ENCODE results near the gene SNHG17. TPM values are rescaled to one million over a fixed set of nuclear protein-coding genes. Genes with fewer than 3 reads are reported as not detected.
"Not testable (repeated sequence)": the region's sequence is repeated elsewhere in the genome, so short reads cannot be mapped to it uniquely, and the experiment has no call there.

Gene SNHG17
- total RNA-seq, 4 donors from 2014 or later = 17.9 to 37.7 (median 28.0) TPM

DNA sequence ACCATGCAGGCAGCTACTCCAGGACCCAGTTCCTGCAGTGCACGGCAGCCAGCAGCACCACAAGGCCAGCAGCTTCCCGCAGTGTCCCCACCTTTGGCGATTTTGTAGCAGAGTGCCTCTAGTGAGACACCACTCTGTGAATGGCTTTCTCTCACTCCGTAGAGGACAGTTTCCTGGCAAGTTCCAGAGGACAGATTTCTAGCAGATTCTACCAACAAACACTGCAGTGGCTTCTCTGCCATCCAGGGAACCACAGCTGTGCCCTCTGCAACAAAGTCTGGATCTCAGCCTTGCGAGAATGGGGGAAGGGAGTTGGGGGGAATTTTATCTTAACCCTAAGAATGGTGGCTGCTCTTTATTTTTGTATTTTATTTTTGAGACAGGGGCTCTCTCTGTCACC is 28.7 kb downstream of the SNHG17 start:
- Histone ChIP-seq H3K27ac (no peak overlapping the region), H3K4me1 (no peaks in the 10 kb centered on the region), H3K36me3 (peaks cover 0 to 12% (median 0%) of the 10 kb centered on the region in 3 donors), H3K27me3 (no peaks in the 10 kb centered on the region), H3K4me3 (no peak overlapping the region), H3K9me3 (no peaks in the 10 kb centered on the region)
- DNase-seq = no peak
- intact Hi-C loops (cut with DNase I) = no loop called here
- TF ChIP-seq, protein P1, sequence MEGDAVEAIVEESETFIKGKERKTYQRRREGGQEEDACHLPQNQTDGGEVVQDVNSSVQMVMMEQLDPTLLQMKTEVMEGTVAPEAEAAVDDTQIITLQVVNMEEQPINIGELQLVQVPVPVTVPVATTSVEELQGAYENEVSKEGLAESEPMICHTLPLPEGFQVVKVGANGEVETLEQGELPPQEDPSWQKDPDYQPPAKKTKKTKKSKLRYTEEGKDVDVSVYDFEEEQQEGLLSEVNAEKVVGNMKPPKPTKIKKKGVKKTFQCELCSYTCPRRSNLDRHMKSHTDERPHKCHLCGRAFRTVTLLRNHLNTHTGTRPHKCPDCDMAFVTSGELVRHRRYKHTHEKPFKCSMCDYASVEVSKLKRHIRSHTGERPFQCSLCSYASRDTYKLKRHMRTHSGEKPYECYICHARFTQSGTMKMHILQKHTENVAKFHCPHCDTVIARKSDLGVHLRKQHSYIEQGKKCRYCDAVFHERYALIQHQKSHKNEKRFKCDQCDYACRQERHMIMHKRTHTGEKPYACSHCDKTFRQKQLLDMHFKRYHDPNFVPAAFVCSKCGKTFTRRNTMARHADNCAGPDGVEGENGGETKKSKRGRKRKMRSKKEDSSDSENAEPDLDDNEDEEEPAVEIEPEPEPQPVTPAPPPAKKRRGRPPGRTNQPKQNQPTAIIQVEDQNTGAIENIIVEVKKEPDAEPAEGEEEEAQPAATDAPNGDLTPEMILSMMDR (IDR thresholded peaks at IDR 0.05) = no peak
- no peak for TF ChIP-seq POLR2A (IDR thresholded peaks at IDR 0.05)
- 89 to 93% methylated on average over 4 to 5 of the region's 5 CpGs for WGBS, 2 donors

DNA sequence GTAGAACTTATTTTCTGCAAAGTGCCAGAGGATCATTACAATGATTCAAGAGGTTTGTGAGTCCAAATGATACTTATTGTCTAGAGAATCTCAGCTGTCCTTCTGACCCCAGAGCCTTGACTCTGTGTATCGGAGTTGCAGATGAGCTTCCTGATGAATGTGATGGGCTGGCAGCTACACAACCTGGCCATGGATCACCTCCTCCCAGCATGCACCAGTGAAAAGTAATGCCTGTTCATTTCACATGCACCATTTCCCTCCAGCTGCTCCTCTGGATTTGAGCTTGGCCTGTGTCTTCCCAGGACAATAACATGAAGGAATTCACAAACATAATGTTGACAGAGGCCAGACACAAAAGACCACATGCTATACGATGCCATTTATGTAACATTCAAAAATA is 30.0 kb downstream of the SNHG17 start:
- Histone ChIP-seq H3K27me3 (no peaks in the 10 kb centered on the region), H3K9me3 (no peaks in the 10 kb centered on the region), H3K4me1 (no peaks in the 10 kb centered on the region), H3K27ac (no peak overlapping the region), H3K36me3 (no peaks in the 10 kb centered on the region), H3K4me3 (no peak overlapping the region)
- no peak for DNase-seq
- no peak for TF ChIP-seq POLR2A (IDR thresholded peaks at IDR 0.05)
- TF ChIP-seq, protein P1 (IDR thresholded peaks at IDR 0.05) = no peak
- 57 to 73% methylated on average over 2 of the region's 2 CpGs for WGBS, 2 donors
- intact Hi-C loops (cut with DNase I) = no loop called here

DNA sequence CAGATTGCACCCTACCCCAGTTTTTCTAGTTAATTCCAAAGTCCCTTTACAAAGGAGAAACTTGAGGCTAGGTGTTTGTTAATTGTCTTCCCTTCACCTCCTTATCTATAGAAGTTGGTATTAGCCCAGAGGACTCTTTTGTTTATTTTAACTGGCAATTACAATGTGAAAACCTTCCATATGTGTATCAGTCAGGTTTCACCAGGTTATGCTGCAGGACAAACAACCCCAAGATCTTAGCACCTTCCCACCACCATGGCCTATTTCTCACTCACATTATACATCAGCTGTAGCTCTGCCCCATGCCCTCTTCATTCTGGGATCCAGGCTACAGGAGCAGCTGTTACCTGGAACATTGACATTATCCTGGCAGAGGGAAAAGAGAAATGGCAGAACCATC is 31.1 kb downstream of the SNHG17 start:
- TF ChIP-seq POLR2A (IDR thresholded peaks at IDR 0.05) = no peak
- TF ChIP-seq, protein P1 (IDR thresholded peaks at IDR 0.05) = no peak
- H3K4me1 ChIP-seq = no peaks in the 10 kb centered on the region
- no peak overlapping the region for H3K27ac ChIP-seq
- no peak for DNase-seq
- H3K4me3 ChIP-seq = no peak overlapping the region
- H3K9me3 ChIP-seq = no peaks in the 10 kb centered on the region
- intact Hi-C loops (cut with DNase I) = no loop called here
- no peaks in the 10 kb centered on the region for H3K27me3 ChIP-seq
- H3K36me3 ChIP-seq = no peaks in the 10 kb centered on the region

DNA sequence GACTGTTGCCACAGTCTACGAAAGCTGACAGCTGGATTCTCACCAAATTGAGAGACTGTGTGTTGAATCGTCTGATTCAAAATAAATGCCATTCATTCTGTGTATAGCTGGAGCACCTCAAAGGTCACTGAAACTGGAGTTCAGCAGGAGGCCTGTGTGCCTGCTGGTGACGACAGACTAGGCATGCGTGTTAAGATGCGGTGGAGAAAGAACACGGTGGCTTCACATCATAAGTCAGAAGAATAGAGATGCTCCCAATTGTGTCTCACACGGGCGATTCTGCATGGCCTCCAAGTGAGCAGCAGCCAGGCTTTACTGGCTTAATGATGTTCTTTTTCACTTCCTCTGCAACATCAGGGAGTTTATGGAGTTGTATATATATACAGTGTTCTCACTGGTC is 32.3 kb downstream of the SNHG17 start:
- no peak for TF ChIP-seq POLR2A (IDR thresholded peaks at IDR 0.05)
- TF ChIP-seq, protein P1 (IDR thresholded peaks at IDR 0.05) = no peak
- WGBS, 2 donors = 55 to 84% methylated on average over 5 to 8 of the region's 8 CpGs
- Histone ChIP-seq H3K4me1 (no peaks in the 10 kb centered on the region), H3K4me3 (no peak overlapping the region), H3K27me3 (no peaks in the 10 kb centered on the region), H3K36me3 (no peaks in the 10 kb centered on the region), H3K9me3 (no peaks in the 10 kb centered on the region), H3K27ac (no peak overlapping the region)
- intact Hi-C loops (cut with DNase I) = no loop called here
- no peak for DNase-seq

DNA sequence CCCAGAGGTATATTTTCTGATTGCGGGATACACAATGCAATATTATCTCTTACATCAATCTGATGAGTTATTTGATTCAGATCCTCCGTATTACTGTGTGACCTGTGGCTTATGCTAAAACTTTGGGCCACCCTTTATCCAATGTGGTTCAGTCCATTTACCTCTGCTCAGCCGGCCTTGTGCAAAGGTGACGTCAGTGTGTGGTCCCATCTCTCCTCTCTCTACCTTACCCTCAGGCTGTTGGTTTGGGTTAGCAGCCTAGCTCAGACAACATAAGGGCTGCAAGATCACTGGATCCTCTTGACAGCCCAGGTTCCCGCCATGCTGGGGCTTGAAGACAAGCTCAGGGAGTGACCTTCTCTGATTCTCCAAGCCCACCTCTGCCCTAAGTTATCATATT is 33.0 kb downstream of the SNHG17 start:
- H3K4me1 ChIP-seq = no peaks in the 10 kb centered on the region
- WGBS, 2 donors = 95 to 96% methylated on average over 4 to 5 of the region's 5 CpGs
- TF ChIP-seq, protein P1 (IDR thresholded peaks at IDR 0.05) = no peak
- no peak for TF ChIP-seq POLR2A (IDR thresholded peaks at IDR 0.05)

DNA sequence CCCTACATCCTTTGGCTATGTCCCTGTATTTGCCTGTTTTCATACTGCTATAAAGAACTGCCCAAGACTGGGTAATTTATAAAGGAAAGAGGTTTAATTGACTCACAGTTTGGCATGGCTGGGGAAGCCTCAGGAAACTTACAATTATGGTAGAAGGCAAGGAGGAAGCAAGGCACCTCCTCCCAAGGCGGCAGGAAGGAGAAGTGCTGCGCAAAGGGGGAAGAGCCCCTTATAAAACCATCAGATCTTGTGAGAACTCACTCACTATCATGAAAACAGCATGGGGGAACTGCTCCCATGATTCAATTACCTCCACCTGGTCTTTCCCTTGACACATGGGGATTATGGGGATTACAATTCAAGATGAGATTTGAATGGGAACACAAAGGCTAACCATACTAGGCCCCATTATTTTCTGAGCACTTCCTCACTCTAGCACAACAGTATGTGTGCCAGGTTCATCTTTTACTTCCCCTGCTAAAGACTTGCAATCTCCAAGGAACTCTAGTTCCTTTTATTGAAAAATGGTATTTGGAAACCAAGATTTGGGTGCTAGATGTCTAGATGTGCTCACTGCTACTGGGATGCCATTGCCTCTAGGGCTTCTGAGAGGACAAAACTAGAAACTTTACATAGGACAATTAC is 39.3 kb downstream of the SNHG17 start:
- DNase-seq = not testable (repeated sequence)
- 59 to 78% methylated on average over 2 of the region's 2 CpGs for WGBS, 2 donors

More for the DNA sequence above, 33.0 kb downstream of the SNHG17 start:
- Histone ChIP-seq H3K4me3 (no peak overlapping the region), H3K27me3 (no peaks in the 10 kb centered on the region), H3K9me3 (no peaks in the 10 kb centered on the region), H3K36me3 (no peaks in the 10 kb centered on the region), H3K27ac (no peak overlapping the region)
- intact Hi-C loops (cut with DNase I) = no loop called here
- DNase-seq = no peak

More for the DNA sequence above, 39.3 kb downstream of the SNHG17 start:
- H3K36me3 ChIP-seq; H3K4me3 ChIP-seq; intact Hi-C loops (cut with DNase I); H3K27ac ChIP-seq; H3K27me3 ChIP-seq; H3K4me1 ChIP-seq; H3K9me3 ChIP-seq: not testable (repeated sequence)

Measured in esophagus squamous epithelium (tissue), 5 donors.